Suprapubic skin (tissue), 3 donors: ENCODE results near the gene ATP2C2.

ENCODE experiments used
- CTCF ChIP-seq, 2 donors: fragments of 200-600 bp in 1 of 2; fragments of 450-650 bp in 1 of 2; sonication (generic) in 1 of 2; IDR thresholded peaks; one replicate each; pipeline ENCODE4 v1.5.1; 2016 to 2019; ENCODE audit warnings: antibody characterized with exemption in 2 of 2, mild to moderate bottlenecking in 1 of 2, moderate library complexity in 1 of 2
- POLR2A ChIP-seq, 2 donors: fragments of 450-650 bp; IDR thresholded peaks; one replicate each; pipeline ENCODE4 v1.6.1; 2017; ENCODE audit warnings: antibody characterized with exemption in 2 of 2, mild to moderate bottlenecking in 2 of 2, moderate library complexity in 2 of 2

DNA sequence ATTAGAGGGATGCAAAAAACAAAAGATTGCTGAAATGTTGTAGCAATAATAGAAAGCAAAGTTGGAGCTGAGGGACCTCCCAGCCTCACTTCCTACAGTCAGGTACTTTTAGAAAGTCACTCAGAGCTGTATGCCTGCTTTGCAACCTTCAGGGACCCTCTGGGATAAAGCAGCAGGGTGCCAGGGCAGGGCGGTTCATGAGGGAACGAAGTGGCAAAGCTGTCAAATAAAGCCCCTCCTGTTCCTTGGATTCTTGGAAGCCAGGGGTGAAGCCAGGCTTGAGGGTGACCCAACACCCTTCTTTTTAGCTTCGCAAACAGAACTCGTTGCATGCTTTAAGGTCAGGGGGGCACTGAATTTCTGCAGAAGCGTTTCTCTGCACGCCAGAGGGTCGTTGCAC is 767 bp downstream of the ATP2C2 start:
- TF ChIP-seq CTCF (IDR thresholded peaks at IDR 0.05) (no peak), POLR2A (IDR thresholded peaks at IDR 0.05) (no peak)
